Endothelial cell of umbilical vein (primary cell): Measurements from ENCODE around the gene KCNC1. TPM values are rescaled to one million over a fixed set of nuclear protein-coding genes. Genes with fewer than 3 reads are reported as not detected.

Experiments used
- BruUV-seq: library from RNA; stranded (reverse); fragments of 400-500 nt; replicated peaks from 2 replicates; lab custom pipeline; 2021; lab: Mats Ljungman, UMichigan
- CTCF ChIA-PET: fragments of 300-600, 350-600 bp; sonication (Branson Sonifier 250); formaldehyde crosslinking; loops from one replicate; lab custom pipeline; 2021; ENCODE audit warnings: antibody characterized with exemption, inconsistent platforms; lab: Charles Lee
- POLR2A ChIA-PET: fragments of 300-600, 350-600 bp; sonication (Branson Sonifier 250); formaldehyde crosslinking; loops from one replicate; lab custom pipeline; 2021; ENCODE audit warnings: antibody characterized with exemption, inconsistent platforms; lab: Charles Lee
- DNase-seq: peaks from one replicate; pipeline ENCODE4 v3.0.0-alpha.2; 2011; ENCODE audit warnings: low read depth, low spot score
- FAIRE-seq: peaks from 2 replicates; lab custom pipeline; 2011; peaks lifted over from hg19 to GRCh38; lab: Jason Lieb, UNC
- H2AFZ ChIP-seq: 2 replicates; pipeline ENCODE4 v1.6.0; 2012; ENCODE audit warnings: low read depth, low read length, control low read depth, inconsistent platforms
- H3K27ac ChIP-seq: 2 replicates; pipeline ENCODE4 v1.5.1; 2011; ENCODE audit warnings: low read depth, mild to moderate bottlenecking, control low read depth, low read length, moderate library complexity; ENCODE audit not compliant: insufficient read depth
- H3K27me3 ChIP-seq, 2 experiments: 2 replicates each; pipeline versions ENCODE4 v1.6.0 to v1.6.1; 2011; ENCODE audit warnings: low read length in 2 of 2, mixed read lengths in 1 of 2; ENCODE audit not compliant: control insufficient read depth in 2 of 2, insufficient read depth in 2 of 2
- H3K36me3 ChIP-seq, 2 experiments: 2 replicates in 1 of 2; 3 replicates in 1 of 2; pipeline ENCODE4 v1.5.1; 2011; ENCODE audit warnings: low read length in 2 of 2, mild to moderate bottlenecking in 1 of 2, moderate library complexity in 1 of 2; ENCODE audit not compliant: control insufficient read depth in 2 of 2, insufficient read depth in 2 of 2; ENCODE audit errors: extremely low read depth in 1 of 2
- H3K4me1 ChIP-seq: 3 replicates; pipeline ENCODE4 v1.5.1; 2011; ENCODE audit warnings: mild to moderate bottlenecking, low read length; ENCODE audit not compliant: control insufficient read depth, insufficient read depth; ENCODE audit errors: extremely low read depth
- H3K4me2 ChIP-seq: 2 replicates; pipeline ENCODE4 v1.6.1; 2011; ENCODE audit warnings: low read length, control low read depth, mixed read lengths; ENCODE audit not compliant: insufficient read depth
- H3K4me3 ChIP-seq, 3 experiments: fragments of 200-600 bp in 1 of 3; sonication (generic), shearing (Covaris generic) in 1 of 3; replicated peaks in 1 of 3; 2 replicates each; pipeline ENCODE4 v1.5.1; 2011 to 2016; ENCODE audit warnings: control low read depth in 3 of 3, low read length in 3 of 3, mild to moderate bottlenecking in 2 of 3, inconsistent platforms in 1 of 3, low read depth in 1 of 3, moderate library complexity in 1 of 3; ENCODE audit not compliant: insufficient read depth in 1 of 3
- H3K79me2 ChIP-seq: 2 replicates; pipeline ENCODE4 v1.6.0; 2012; ENCODE audit warnings: low read length, inconsistent platforms; ENCODE audit not compliant: control insufficient read depth, insufficient read depth
- H3K9ac ChIP-seq: replicated peaks from 2 replicates; pipeline ENCODE3; 2011; ENCODE audit warnings: low read length, control low read depth; ENCODE audit not compliant: insufficient read depth; ENCODE audit errors: extremely low read depth
- H3K9me1 ChIP-seq: replicated peaks from 3 replicates; pipeline ENCODE4 v1.6.0; 2011; ENCODE audit warnings: mild to moderate bottlenecking, low read length; ENCODE audit not compliant: control insufficient read depth, insufficient read depth; ENCODE audit errors: extremely low read depth
- H3K9me3 ChIP-seq: replicated peaks from 2 replicates; pipeline ENCODE4 v1.5.1; 2012; ENCODE audit warnings: low read length, inconsistent platforms; ENCODE audit not compliant: control insufficient read depth, insufficient read depth
- H4K20me1 ChIP-seq: replicated peaks from 2 replicates; pipeline ENCODE3; 2011; ENCODE audit warnings: mild to moderate bottlenecking, low read length; ENCODE audit not compliant: control insufficient read depth, insufficient read depth; ENCODE audit errors: extremely low read depth
- EZH2 ChIP-seq: IDR thresholded peaks from 2 replicates; pipeline ENCODE4 v1.6.1; 2012; ENCODE audit warnings: borderline replicate concordance, low read depth, mild to moderate bottlenecking, moderate library complexity, low read length, inconsistent platforms; ENCODE audit not compliant: severe bottlenecking
- FOS ChIP-seq: IDR thresholded peaks from 2 replicates; pipeline ENCODE4 v1.6.1; 2011; ENCODE audit warnings: mild to moderate bottlenecking, low read length, moderate library complexity, borderline replicate concordance; ENCODE audit not compliant: insufficient read depth
- GATA2 ChIP-seq: IDR thresholded peaks from 2 replicates; pipeline ENCODE4 v1.7.0; 2011; ENCODE audit warnings: low read depth, mild to moderate bottlenecking, moderate library complexity, mixed read lengths, low read length; ENCODE audit not compliant: insufficient read length, insufficient read depth
- JUN ChIP-seq: IDR thresholded peaks from 2 replicates; pipeline ENCODE4 v1.6.1; 2011; ENCODE audit warnings: borderline replicate concordance, low read depth; ENCODE audit not compliant: insufficient read length, insufficient read depth
- MAX ChIP-seq: IDR thresholded peaks from 2 replicates; pipeline ENCODE4 v1.6.1; 2011; ENCODE audit not compliant: insufficient read depth, insufficient read length
- MYC ChIP-seq: IDR thresholded peaks from one replicate; pipeline ENCODE4 v1.6.1; 2011; ENCODE audit warnings: mild to moderate bottlenecking, low read depth, low read length
- POLR2A ChIP-seq: IDR thresholded peaks from 2 replicates; pipeline ENCODE4 v1.6.1; 2012; ENCODE audit warnings: low read depth, mild to moderate bottlenecking, control low read depth, low read length
- POLR2AphosphoS5 ChIP-seq: IDR thresholded peaks from 2 replicates; pipeline ENCODE4 v1.6.1; 2012; ENCODE audit warnings: low read depth, mild to moderate bottlenecking, control low read depth, low read length, moderate library complexity; ENCODE audit not compliant: insufficient read depth
- dilution Hi-C: fragments of 300-500 bp; cut with MboI; formaldehyde crosslinking; loops from one replicate; pipeline ENCODE4 v1.15.0; 2019; ENCODE audit warnings: low sequenced_read_pairs; ENCODE audit not compliant: extremely low pct_ligation_motif_present
- intact Hi-C: fragments of 100-400 bp; cut with micrococcal nuclease; formaldehyde crosslinking; loops from one replicate; pipeline ENCODE4 v1.10.0; 2022
- polyA plus RNA-seq, 4 experiments: library from polyadenylated mRNA; depleted of rRNA in 3 of 4; stranded (reverse) in 3 of 4; unstranded in 1 of 4; fragments of >200 nt; gene quantifications; 2 replicates each; pipeline versions ENCODE4 v1.2.1 to v1.2.3, GENCODE V29; 2011 to 2012; ENCODE audit warnings: missing spikeins in 1 of 4
- total RNA-seq: library from RNA; stranded (reverse); gene quantifications from 2 replicates; pipeline ENCODE4 v1.2.3, GENCODE V29; 2021
- TF ChIP-seq, protein P1 (sequence below), 2 donors: IDR thresholded peaks; 1 replicate in 1 of 2; 2 replicates in 1 of 2; pipeline ENCODE4 v1.5.1; 2011; ENCODE audit warnings: low read length in 2 of 2, mild to moderate bottlenecking in 2 of 2, moderate library complexity in 2 of 2, control low read depth in 1 of 2, inconsistent platforms in 1 of 2, low read depth in 1 of 2; ENCODE audit not compliant: insufficient read depth in 1 of 2; ENCODE audit errors: extremely low read depth in 1 of 2

KCNC1 gene
- total and polyA plus RNA-seq, 2 donors (not counting 3 experiments of a cell fraction or from before 2014, with no cell fraction given) = not detected

GRCh38 chr11:17697175-17697949 is 37.2 kb upstream of the KCNC1 start:
- Histone ChIP-seq H3K4me3 (no peak overlapping the region), H3K9ac (no peak overlapping the region), H4K20me1 (no peaks in the 10 kb centered on the region), H3K27me3 (peaks cover 27 to 30% of the 10 kb centered on the region in 2 experiments), H3K36me3 (no peaks in the 10 kb centered on the region), H3K9me1 (no peaks in the 10 kb centered on the region), H2AFZ (no peak overlapping the region), H3K4me1 (no peaks in the 10 kb centered on the region), H3K9me3 (no peaks in the 10 kb centered on the region), H3K4me2 (no peak overlapping the region), H3K79me2 (no peaks in the 10 kb centered on the region), H3K27ac (no peak overlapping the region)
- dilution Hi-C loops = no loop called here
- intact Hi-C loops = no loop called here
- CTCF ChIA-PET = no interaction called here
- no peak for FAIRE-seq
- no TSS peak for BruUV-seq
- DNase-seq = no peak
- POLR2A ChIA-PET = no interaction called here
- TF ChIP-seq MAX (no peak), POLR2A (no peak), POLR2AphosphoS5 (no peak), JUN (no peak), EZH2 (no peak), MYC (no peak), GATA2 (no peak), FOS (no peak)
- TF ChIP-seq, protein P1, sequence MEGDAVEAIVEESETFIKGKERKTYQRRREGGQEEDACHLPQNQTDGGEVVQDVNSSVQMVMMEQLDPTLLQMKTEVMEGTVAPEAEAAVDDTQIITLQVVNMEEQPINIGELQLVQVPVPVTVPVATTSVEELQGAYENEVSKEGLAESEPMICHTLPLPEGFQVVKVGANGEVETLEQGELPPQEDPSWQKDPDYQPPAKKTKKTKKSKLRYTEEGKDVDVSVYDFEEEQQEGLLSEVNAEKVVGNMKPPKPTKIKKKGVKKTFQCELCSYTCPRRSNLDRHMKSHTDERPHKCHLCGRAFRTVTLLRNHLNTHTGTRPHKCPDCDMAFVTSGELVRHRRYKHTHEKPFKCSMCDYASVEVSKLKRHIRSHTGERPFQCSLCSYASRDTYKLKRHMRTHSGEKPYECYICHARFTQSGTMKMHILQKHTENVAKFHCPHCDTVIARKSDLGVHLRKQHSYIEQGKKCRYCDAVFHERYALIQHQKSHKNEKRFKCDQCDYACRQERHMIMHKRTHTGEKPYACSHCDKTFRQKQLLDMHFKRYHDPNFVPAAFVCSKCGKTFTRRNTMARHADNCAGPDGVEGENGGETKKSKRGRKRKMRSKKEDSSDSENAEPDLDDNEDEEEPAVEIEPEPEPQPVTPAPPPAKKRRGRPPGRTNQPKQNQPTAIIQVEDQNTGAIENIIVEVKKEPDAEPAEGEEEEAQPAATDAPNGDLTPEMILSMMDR (IDR thresholded peaks at IDR 0.05; ENCODE audit: extremely low read depth in 1 of 2, insufficient read depth in 1 of 2, low read depth in 1 of 2, low read length in 2 of 2) = no peak
